Ovary (tissue), 3 donors: ENCODE results near the gene FEV.

Source experiments
- CTCF ChIP-seq, 3 donors: fragments of 450-650 bp in 2 of 3; fragments of 200-600 bp in 1 of 3; IDR thresholded peaks; one replicate each; pipeline versions ENCODE4 v1.5.1 to v1.8.0; 2016 to 2022; ENCODE audit warnings: antibody characterized with exemption in 3 of 3, mild to moderate bottlenecking in 1 of 3
- EP300 ChIP-seq: sonication (generic); formaldehyde crosslinking; IDR thresholded peaks from one replicate; pipeline ENCODE4 v1.6.1; 2017; ENCODE audit warnings: antibody characterized with exemption
- POLR2A ChIP-seq: fragments of 450-650 bp; IDR thresholded peaks from one replicate; pipeline ENCODE4 v1.6.1; 2017; ENCODE audit warnings: antibody characterized with exemption, mild to moderate bottlenecking, moderate library complexity
- donor health status: DM: no; HTN: no; CAD: no.

DNA sequence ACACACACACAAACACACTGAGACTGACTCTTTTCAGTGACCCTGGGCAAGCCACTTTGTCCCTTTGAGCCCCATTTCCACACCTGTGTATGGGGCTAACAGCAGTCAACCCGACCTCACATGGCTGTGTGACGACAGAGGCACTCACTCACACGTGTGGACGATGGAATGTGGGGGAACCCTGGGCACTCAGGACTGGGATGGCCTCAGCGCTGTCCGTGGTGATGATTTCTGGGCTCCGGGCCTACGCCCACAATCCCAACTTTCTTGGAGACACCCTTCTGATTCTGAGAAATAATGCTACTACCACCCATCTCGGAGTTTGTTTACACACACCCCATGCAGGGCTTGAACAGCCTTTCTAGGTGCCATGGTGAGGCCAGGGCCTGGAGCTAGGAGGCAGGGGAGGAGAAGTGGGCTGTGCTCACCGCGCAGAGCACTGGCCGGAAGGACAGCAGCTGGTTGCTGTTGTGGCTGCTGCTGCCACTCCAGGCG, 6.7 kb upstream of the FEV start:
- no peak for TF ChIP-seq CTCF (IDR thresholded peaks at IDR 0.05)
- no peak for TF ChIP-seq EP300
- no peak for TF ChIP-seq POLR2A
